AML-193 (cell line): ENCODE data around the gene PDE6A.
A peak's percentile ranks its signal among the peaks of the same experiment; 100 is the strongest.

Source experiments
- DNase-seq, 2 experiments: peaks; one replicate each; lab custom pipeline; 2025; lab: John Stamatoyannopoulos, UW

Gene PDE6A

GRCh38 chr5:149836451-149837139 lies 108.0 kb downstream of the PDE6A start:
- no peak for DNase-seq

GRCh38 chr5:149834246-149834855 lies 110.2 kb downstream of the PDE6A start:
- peak; percentile 69 to 79 for DNase-seq

- no peak for DNase-seq
These were observed 111.3 kb downstream of the PDE6A start for GRCh38 chr5:149833116-149833827.

GRCh38 chr5:149832636-149833035 lies 112.0 kb downstream of the PDE6A start:
- no peak for DNase-seq

GRCh38 chr5:149831492-149831891 lies 113.1 kb downstream of the PDE6A start:
- no peak for DNase-seq

- DNase-seq, result no peak
These were observed 114.0 kb downstream of the PDE6A start for GRCh38 chr5:149830579-149830978.

- peak; percentile 21 to 25 for DNase-seq
These were observed 114.6 kb downstream of the PDE6A start for GRCh38 chr5:149829954-149830353.

GRCh38 chr5:149828161-149829011 lies 116.2 kb downstream of the PDE6A start:
- DNase-seq, result peak; percentile 92 to 93

GRCh38 chr5:149827546-149827945 lies 117.0 kb downstream of the PDE6A start:
- no peak for DNase-seq

- DNase-seq, result no peak
These were observed 117.5 kb downstream of the PDE6A start for GRCh38 chr5:149827086-149827485.

- no peak for DNase-seq
These were observed 118.0 kb downstream of the PDE6A start for GRCh38 chr5:149826574-149826973.

GRCh38 chr5:149824846-149825245 lies 119.7 kb downstream of the PDE6A start:
- DNase-seq, result no peak

GRCh38 chr5:149824120-149824519 lies 120.5 kb downstream of the PDE6A start:
- DNase-seq, result no peak

- no peak for DNase-seq
These were observed 121.2 kb downstream of the PDE6A start for GRCh38 chr5:149823375-149823774.

- DNase-seq, result no peak
These were observed 122.3 kb downstream of the PDE6A start for GRCh38 chr5:149822301-149822700.

- no peak for DNase-seq
These were observed 123.8 kb downstream of the PDE6A start for GRCh38 chr5:149820536-149821510.

- DNase-seq, result no peak
These were observed 124.6 kb downstream of the PDE6A start for GRCh38 chr5:149820012-149820411.

- DNase-seq, result no peak
These were observed 126.5 kb downstream of the PDE6A start for GRCh38 chr5:149818116-149818515.

- no peak for DNase-seq
These were observed 127.0 kb downstream of the PDE6A start for GRCh38 chr5:149817539-149818060.

GRCh38 chr5:149816661-149817060 lies 127.9 kb downstream of the PDE6A start:
- no peak for DNase-seq

- DNase-seq, result no peak
These were observed 133.1 kb downstream of the PDE6A start for GRCh38 chr5:149811453-149811852.
